22Rv1 (cell line): ENCODE measurements around the gene IGSF3.

Experiments used
- CTCF ChIP-seq: fragments of 450-650 bp; IDR thresholded peaks from 2 replicates; pipeline ENCODE4 v1.5.1; 2017; ENCODE audit warnings: mild to moderate bottlenecking
- ZFX ChIP-seq: fragments of 450-650 bp; IDR thresholded peaks from 2 replicates; pipeline ENCODE4 v1.6.1; 2017; ENCODE audit warnings: antibody characterized with exemption, borderline replicate concordance

- no peak for TF ChIP-seq CTCF
- no peak for TF ChIP-seq ZFX
Measured at GRCh38 chr1:116554924-116555323, 112.6 kb downstream of the IGSF3 start.
